Measurements from ENCODE around the gene CAP2.

CAP2 gene

DNA sequence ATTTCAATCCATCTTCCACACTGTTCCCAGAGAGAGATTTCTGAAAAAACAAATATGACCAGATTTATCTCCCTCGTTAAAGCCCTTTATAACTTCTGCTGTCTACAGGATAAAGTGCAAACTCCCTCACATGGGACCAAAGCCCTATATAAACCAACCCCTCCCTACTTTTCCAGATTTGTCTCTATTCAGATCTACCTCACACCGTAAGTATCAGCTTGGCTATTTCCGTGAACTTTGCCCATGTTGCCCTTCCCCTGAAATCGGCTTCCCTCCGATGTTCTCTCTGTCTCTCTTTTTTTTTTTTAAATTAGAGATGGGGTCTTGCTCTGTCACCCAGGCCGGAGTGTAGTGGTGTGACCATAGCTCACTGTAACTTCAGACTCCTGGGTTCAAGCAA lies 194.6 kb downstream of the CAP2 start:
- no peak for DNase-seq

DNA sequence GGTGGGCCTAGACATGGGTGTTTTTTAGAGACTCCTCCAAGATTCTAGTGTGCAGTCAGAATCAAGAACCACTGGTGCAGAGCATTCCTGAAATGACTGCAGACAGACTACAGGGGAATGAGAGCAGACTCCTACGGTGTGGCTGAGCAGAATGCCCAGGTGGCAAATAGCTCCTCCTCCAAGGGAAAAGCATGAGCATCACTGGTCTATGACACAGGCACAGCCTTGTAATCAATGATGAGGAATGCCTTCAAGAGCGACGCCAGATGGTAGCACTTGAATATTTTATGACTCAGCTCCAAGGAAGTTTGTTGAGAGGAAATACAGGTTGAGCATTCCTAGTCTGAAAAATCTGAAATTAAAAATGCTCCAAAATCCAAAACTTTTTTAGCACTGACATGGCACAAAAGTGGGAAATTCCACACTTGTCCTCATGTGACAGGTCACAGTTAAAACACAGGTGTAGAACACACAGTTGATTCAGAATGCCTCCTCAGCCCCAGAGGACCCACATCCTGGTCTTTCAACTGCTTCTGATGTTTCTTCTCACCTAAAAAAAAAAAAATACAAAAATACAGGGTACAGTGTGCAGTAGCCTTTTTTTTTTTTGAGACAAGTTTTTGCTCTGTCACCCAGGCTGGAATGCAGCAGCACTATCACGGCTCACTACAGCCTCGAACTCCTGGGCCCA lies 196.2 kb downstream of the CAP2 start:
- DNase-seq, result no peak

DNA sequence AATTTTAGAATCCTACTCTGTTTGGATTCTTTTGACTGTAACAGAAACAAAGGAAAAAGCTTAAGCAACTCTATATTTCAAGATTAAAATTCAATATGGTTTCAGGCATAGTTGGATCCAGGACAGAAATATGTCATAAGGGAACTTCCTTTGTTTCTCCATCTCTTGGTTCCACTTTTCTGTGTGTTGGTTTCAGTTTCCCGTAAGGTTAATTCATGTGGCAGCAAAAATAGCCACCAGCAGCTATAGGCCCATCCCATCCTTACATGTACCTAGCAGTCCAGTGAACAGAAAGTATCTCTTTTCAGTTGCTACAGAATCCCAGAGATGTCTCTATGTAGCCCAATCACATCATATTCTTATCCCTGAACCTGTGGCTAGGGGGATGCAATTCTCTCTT lies 197.9 kb downstream of the CAP2 start:
- DNase-seq, result no peak

DNA sequence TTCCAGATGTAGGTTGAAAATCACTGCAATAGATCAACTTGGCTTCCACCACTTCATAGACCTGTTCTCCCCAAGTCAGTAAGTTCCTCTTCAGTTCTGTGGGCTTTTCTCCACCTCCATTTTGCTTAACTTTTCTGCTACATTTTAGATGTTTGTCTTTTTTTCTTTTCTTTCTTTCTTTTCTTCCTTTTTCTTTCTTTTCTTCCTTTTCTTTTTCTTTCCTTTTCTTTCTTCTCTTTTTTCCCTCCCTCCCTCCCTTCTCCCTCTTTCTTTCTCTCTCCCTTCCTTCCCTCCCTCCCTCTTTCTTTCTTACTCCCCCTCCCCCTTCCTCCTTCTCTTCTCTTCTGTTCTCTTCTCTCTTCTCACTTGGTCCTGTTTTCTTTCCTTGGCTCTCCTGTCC lies 199.9 kb downstream of the CAP2 start:
- DNase-seq, result no peak

DNA sequence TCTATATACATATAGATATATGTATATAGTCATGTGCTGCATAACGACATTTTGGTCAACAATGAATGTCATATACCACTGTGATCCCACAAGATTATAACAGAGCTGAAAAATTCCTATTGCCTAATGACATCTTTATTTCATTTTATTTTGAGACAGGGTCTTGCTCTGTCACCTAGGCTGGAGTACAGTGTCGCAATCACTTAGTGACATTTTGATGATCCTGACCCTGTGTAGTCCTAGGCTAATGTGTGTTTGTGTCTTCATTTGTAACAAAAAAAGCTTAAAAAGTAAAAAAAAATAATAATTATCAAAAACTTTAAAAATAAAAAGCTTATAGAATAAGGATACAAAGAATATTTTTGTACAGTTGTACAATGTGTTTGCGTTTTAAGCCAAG lies 202.7 kb downstream of the CAP2 start:
- no peak for DNase-seq

DNA sequence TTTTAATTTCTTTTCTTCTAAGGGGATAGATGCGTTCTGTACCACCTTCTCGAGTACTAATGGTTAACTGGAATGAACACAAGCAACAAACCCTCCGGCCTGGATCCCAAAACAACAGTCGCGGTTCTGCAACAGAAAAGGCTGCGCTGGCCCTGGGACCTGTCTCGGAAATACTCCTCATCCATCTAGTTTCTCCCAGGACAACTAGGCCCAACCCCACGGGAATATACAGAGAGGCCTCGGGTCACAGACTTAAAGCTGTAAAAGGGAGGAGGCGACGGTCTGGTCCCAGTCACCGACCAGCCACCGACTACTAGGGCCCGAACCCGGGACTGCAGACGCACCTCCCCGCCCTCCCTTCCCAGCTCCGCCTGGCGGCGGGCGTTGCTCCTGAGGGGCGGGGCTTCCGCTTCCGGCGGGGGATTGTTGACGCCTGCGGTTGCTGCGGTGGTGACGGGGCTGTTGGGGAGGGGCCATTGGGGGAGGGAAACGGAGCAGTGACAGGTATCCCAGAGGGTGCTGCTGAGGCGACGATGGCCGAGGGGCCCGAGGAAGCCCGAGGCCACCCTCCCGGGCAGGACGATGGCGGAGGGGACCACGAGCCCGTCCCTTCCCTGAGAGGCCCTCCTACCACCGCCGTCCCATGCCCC lies 206.6 kb downstream of the CAP2 start, which contains the start of gene FAM8A1:
FAM8A1 (plus strand) TSS at position 426 of the 650 bp plus-strand sequence; CDS start at position 534, 108 bp downstream.
- peak; percentile 98 for DNase-seq

DNA sequence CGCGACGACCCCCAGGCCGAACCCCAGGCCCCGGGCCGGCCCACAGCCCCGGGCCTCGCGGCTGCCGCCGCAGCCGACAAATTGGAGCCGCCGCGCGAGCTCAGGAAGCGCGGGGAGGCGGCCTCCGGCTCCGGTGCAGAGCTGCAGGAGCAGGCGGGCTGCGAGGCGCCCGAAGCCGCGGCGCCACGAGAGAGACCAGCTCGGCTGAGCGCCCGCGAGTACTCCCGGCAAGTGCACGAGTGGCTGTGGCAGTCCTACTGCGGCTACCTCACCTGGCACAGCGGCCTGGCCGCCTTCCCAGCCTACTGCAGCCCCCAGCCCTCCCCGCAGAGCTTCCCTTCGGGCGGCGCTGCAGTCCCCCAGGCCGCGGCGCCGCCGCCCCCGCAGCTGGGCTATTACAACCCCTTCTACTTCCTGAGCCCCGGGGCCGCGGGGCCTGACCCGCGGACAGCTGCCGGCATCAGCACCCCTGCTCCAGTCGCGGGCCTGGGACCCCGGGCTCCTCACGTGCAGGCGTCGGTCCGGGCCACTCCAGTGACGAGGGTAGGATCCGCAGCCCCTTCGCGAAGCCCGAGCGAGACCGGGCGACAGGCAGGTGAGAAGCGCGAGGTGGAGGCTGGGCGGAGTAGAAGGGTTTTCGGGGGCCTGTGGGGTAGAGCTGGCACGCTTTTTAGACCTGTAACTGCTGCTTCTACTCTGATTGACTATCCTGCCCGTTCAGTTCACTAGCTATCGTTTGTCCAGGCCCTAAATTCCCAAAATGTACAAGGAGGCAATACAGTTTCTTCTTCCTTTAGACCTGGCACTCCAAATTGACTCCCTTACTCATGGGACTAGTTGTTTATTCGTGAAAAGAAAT lies 207.4 kb downstream of the CAP2 start:
- peak; percentile 80 for DNase-seq

DNA sequence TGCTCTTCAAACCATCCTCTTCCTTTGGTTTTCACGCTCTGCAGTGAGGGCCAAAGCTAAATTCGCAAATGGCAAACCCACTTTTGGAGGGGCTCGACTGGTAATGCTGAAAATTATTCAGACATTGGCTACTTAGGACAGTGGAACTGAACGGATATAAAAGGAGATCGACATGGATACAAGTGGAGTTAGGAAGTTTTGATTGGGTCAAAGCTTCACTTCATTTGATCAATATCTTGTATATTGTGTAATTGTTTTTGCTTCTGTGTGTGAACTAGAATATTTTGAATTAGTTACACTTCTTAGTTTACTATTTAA lies 207.9 kb downstream of the CAP2 start:
- no peak for DNase-seq

DNA sequence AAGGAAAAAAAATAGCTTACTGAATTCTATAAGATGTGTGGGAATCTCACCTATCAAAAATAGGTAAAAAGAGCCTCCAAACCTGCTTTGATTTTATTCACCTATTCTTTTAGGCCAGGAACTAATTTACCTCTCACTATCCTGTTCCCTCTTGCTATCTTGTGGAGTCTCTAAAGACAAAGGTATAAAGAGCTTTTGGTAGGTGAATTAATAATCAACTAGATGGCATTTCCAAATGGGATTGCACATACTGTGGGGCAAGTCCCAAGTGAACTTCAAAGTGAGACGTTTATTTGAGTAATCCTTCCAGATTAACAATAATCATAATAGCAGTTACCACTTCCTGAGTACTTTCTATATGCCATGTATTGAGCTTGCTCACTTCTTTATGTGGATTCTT lies 209.5 kb downstream of the CAP2 start:
- no peak for DNase-seq

DNA sequence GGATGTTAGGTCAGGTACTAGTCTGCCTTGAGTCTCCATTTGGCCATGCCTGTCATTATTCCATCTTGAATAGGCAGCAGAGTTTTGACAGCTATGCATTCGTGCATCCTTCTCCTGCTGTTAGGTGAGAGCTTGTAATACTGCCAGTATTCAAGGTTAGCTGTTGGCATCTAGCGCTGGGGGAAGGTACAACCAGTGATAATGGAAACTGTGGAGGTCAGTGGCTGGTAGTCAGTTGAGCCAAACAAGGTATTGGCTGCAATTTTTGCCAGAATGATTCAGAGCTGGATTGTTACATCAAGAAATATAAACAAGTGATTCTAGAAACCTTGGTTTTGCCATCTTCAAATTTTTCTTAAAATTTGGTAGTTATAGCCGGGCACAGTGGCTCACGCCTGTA lies 213.2 kb downstream of the CAP2 start:
- no peak for DNase-seq
